ENCODE data around the gene MOB3B.
"Not testable (repeated sequence)": the region's sequence is repeated elsewhere in the genome, so short reads cannot be mapped to it uniquely, and the experiment has no call there.

The MOB3B gene

DNA sequence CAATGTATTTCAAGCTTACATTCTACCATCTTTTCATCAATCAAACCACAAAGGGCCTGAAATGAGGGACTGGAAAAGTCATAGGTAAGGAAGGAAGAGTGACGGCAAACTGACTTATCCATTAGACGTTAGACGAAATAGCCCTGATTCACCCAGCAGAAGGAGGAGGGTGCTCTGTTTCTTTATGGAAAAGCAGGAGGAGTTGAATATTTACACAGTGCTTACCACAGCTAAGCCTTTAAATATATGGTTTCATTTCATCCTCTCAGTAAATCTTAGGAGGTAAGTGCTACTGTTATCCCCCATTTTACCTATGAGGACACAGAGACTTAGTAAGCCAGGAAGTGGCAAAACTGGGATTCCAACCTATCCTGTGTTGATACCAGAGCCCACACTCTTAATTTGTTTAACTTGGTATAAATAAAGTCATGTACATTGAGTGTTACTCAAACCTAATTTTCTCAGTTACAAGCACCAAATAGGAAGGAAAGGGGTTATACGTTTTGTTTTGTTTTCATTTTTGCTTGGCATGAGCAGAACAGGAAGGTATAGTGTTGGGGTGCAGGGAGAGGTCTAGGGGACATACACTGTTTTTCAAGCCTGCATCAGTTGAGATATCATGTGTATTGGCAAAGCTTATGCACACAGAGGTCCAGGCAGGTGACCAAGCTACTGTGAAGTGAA lies 103.6 kb downstream of the MOB3B start:
- DNase-seq (ENCODE audit: low read depth in 2 of 2) = no peak

DNA sequence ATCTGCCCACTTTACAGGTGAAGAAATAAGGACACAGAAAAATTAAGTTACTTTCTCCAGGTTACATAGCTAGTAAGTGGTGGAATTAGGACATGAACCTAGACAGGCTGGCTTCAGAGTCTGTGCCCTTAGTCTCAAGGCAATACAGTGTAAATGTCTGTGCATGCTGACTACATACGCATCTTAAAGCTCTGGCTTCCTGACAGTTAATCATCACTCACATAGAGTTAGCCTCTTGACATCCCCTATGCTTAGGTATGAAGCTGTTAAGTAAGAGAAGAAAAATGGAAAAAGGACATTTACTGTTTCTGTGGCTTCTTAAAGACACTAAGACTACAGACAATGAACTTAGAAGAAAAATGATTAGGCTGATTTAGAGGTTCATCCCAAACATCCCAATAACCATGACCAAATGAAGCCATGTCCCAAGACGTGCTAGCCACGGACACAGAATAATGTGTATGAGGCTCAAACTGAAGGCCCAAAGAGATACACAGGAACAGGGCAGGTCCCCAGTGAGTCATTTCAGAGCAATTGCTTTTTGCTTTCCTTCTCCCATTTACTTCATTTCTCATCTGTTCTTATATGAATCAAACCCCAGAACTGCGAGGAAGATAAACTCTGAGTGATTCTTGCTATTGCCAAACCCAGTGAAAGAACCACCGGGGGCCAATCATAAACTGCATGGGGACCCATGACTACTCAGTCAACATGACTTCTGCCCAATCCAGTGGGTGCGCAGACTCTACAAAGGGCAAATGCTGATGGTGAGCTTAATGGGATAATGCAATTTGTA lies 105.5 kb downstream of the MOB3B start:
- DNase-seq (ENCODE audit: low read depth in 2 of 2) = no peak

- no peak for DNase-seq (ENCODE audit: low read depth in 2 of 2)
Measured at GRCh38 chr9:27422279-27422834, 107.3 kb downstream of the MOB3B start.

DNA sequence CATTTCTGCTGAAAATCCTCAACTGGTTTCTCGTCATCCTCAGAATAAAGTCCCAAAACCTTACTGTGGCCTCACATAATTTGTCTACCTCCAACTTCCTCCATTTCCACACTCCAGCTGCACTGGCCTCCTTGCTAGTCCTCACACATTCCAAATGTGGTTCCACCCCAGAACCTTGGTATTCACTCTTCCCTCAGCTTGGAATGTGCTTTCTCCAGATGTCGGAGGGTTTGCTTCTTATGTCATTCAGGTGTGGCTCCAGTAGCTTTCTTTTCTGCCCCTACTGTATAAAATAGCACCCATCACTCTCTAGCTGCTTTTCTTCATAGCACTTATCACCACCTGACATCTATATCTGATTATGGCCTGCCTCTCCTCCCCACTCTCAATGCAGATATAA lies 108.0 kb downstream of the MOB3B start:
- DNase-seq (ENCODE audit: low read depth in 2 of 2) = no peak

GRCh38 chr9:27419558-27419957 lies 110.1 kb downstream of the MOB3B start:
- DNase-seq (ENCODE audit: low read depth in 2 of 2) = not testable (repeated sequence)

- DNase-seq (ENCODE audit: low read depth in 2 of 2) = no peak
Measured at GRCh38 chr9:27414220-27414761, 115.3 kb downstream of the MOB3B start.

DNA sequence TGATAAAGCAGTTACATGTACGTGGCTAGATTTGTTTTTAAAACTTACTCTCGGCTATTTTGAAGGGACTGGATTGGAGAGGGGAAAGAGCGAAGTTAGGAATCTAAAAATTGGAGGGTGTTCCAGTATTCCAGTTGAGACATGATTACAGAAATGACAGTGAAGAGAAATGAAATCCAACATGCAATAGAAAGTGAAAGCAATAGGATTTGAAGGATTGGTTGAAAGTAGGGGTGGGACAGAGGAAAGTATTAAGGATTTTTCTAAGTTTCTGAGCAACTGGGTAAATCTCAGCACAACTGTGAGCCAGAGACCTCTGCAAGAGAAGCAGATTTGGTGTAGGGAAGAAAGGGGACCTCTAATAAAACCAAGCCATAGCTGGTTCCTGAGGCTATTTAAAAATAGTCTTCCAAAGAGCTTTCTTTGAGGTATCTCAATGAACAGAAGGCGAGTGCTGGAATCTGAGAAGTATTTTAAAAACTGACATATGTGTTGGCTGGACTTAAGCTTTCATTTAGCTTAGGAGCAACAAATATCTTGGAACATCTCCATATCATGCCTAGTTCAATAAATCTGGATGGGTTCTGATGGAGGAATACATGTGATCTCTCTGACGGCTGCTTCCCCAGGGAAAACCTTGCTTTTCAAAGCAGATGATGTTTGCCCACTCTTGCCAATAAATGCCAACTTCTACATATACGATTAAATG lies 115.9 kb downstream of the MOB3B start:
- DNase-seq (ENCODE audit: low read depth in 2 of 2) = no peak

DNA sequence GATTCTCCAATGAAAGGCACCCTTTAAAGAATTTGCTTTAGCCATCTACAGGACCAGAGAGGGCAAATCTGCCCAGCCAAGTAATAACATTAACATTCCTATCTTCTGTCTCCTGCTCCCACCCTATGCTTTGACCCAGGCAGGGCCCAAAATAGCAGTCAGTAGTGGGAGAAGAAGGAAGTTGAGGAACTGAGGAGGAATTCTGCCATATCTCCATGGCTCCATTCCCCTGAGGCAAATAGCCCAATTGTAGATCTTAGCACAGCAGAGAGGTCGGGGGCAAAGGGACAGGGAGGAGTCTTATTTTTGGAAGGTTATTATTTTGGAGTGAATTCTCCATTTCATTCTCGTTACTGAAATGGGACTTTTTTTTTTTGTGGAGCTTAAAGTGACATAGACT lies 116.7 kb downstream of the MOB3B start:
- no peak for DNase-seq (ENCODE audit: low read depth in 2 of 2)

DNA sequence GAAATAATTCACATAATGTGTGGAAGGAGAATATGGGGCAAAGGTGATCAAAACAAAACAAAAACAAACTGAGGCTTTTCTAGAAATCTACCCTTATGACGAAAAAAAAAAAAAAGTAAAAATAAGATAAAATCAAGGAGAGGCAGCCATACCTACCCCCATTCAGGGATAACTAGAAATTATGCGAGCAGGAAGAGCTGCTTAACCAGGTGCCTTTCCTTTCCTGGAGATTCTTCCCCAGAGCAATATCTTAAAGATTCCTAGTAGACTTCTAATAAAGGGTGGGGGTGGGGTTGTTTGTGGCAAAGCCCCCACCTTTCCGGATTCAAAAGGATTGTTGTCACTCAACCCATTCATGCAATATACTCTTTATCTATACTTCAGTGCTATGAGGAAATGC lies 117.5 kb downstream of the MOB3B start:
- DNase-seq (ENCODE audit: low read depth in 2 of 2) = no peak

GRCh38 chr9:27408482-27408881 lies 121.1 kb downstream of the MOB3B start:
- DNase-seq (ENCODE audit: low read depth in 2 of 2) = no peak

DNA sequence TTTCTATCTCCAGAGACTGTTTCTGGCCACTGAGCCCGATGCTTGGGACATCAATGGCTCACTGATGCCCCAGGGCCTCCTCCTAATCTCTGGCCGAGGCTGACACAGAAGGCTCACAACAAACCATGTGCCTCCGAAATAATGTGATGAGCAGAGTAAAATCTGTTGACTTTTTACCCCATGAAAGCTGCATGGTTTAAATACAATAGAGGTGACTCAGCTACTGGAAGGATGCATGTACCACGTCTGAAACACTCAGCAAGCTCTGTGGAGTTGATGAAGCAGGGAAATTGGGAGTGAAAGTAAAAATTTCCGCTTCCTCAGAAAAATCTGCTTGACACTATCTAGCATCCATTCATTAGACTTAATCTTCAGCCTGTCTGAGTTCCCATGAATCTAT lies 121.6 kb downstream of the MOB3B start:
- DNase-seq (ENCODE audit: low read depth in 2 of 2) = no peak

GRCh38 chr9:27407491-27407890 lies 122.1 kb downstream of the MOB3B start:
- no peak for DNase-seq (ENCODE audit: low read depth in 2 of 2)

- DNase-seq (ENCODE audit: low read depth in 2 of 2) = no peak
Measured at GRCh38 chr9:27404661-27405060, 125.0 kb downstream of the MOB3B start.

DNA sequence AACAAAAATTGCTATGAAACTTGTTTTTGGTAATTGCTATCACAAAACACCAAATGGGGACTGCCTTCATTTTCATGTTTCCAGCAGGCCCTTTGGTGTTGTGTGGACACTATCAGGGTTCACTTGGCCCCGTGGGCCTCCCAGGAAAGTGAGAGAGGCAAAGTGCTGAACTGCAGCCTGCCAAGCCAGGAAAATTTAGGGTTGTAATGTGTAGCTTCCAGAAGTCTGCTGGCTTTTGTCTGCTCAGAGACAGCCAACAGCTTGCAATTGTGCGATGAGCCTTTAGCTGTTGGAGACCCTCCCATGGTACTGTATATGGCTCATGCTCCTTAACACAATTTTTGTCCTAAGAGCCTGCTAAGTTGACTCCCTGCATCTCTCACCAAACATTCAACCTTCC lies 127.0 kb downstream of the MOB3B start:
- DNase-seq (ENCODE audit: low read depth in 2 of 2) = no peak

DNA sequence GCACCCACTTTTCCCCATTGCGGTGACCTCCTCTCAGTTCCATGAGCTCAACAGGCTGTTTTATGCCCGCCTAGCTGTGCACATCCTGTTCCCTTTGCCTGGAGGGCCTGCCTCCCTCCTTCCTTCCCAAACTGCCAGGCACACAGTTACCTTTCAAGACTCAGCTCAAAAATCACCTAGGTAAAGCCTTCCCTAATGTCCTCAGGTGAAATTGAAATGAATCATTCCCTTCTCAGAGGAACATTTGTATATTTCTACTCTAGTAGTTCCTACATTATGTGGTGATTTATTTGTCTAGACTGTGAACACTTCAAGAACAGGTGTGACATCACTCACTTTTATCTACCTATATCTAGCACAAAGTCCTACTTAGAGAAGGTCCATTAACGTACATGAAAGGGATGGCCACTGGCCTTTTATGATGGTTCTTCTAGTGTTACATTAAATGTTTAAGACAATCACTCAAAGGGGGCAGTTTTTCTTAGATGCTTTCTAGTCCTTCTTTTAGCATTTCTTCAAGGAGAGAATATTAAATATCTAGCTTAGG lies 129.2 kb downstream of the MOB3B start:
- no peak for DNase-seq (ENCODE audit: low read depth in 2 of 2)

GRCh38 chr9:27398982-27399653 lies 130.5 kb downstream of the MOB3B start:
- no peak for DNase-seq (ENCODE audit: low read depth in 2 of 2)

DNA sequence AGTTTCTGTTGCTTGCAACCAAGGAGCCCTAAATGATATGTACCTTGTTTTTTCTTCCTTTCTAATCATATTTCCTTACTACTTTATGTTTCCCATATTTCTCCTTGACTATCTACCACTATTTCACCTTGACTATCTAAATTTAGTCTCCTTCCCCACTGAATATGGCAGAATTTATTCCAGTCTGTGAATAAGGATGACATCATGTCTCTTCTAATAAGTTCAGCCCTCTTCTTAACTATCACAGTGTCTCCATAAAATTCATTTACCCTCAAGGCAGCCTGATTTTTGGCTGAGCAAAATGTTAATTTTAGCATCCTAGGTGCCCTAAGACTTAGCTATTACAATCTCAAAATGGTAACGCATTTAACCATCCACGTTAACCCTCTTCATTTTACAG lies 133.1 kb downstream of the MOB3B start:
- no peak for DNase-seq (ENCODE audit: low read depth in 2 of 2)

DNA sequence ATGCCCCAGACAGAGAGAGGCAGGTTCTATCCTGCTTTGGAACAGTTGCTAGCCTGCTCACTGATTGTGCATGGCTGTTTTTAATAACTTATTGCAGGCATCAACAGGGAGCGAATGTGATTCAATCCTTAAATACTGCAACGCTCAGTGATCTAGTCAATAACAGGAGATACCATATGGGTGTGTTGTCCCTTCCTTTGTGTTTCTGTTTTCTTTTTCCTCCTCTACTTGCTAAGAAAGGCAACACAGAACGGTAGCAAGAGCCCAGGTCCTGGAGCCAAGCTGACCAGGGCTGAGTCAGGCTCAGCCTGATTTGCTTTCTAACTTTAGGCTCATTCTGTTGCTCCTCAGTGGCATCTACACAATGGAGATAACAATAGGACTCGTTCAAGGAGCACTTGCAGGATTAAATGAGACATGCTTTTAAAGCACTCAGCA lies 134.1 kb downstream of the MOB3B start:
- no peak for DNase-seq (ENCODE audit: low read depth in 2 of 2)

- no peak for DNase-seq (ENCODE audit: low read depth in 2 of 2)
Measured at GRCh38 chr9:27394826-27395201, 134.8 kb downstream of the MOB3B start.

GRCh38 chr9:27394154-27394825 lies 135.3 kb downstream of the MOB3B start:
- no peak for DNase-seq (ENCODE audit: low read depth in 2 of 2)
